Sigmoid colon (tissue), 7 donors: ENCODE measurements around the gene PTH2R. TPM values are rescaled to one million over a fixed set of nuclear protein-coding genes. Genes with fewer than 3 reads are reported as not detected.
"Not testable (repeated sequence)": the region's sequence is repeated elsewhere in the genome, so short reads cannot be mapped to it uniquely, and the experiment has no call there.

Experiments used
- DNase-seq: peaks from one replicate; pipeline ENCODE4 v3.0.0-alpha.2; 2019
- H3K27ac ChIP-seq, 4 donors: fragments of 200-600 bp; sonication (generic); one replicate each; pipeline ENCODE4 v1.5.1; 2016 to 2019; ENCODE audit warnings: mild to moderate bottlenecking in 1 of 4
- H3K27me3 ChIP-seq, 3 donors: fragments of 200-600 bp; sonication (generic); one replicate each; pipeline ENCODE4 v1.5.1; 2019; ENCODE audit warnings: mild to moderate bottlenecking in 1 of 3
- H3K36me3 ChIP-seq, 4 donors: fragments of 200-600 bp; sonication (generic); one replicate each; pipeline ENCODE4 v1.5.1; 2016 to 2019
- H3K4me1 ChIP-seq, 4 donors: fragments of 200-600 bp; sonication (generic); one replicate each; pipeline ENCODE4 v1.5.1; 2017 to 2019
- H3K4me3 ChIP-seq, 4 donors: fragments of 200-600 bp; sonication (generic); one replicate each; pipeline ENCODE4 v1.5.1; 2017 to 2019; ENCODE audit warnings: mild to moderate bottlenecking in 2 of 4, moderate library complexity in 1 of 4
- H3K9me3 ChIP-seq, 4 donors: fragments of 200-600 bp in 3 of 4; sonication (generic) in 3 of 4; one replicate each; pipeline versions ENCODE4 v1.5.1 to v1.6.1; 2013 to 2019
- CTCF ChIP-seq, 4 experiments: fragments of 450-650 bp in 3 of 4; fragments of 200-600 bp in 1 of 4; IDR thresholded peaks; one replicate each; pipeline ENCODE4 v1.5.1; 2016 to 2019; ENCODE audit warnings: antibody characterized with exemption in 4 of 4, mild to moderate bottlenecking in 3 of 4, moderate library complexity in 2 of 4
- EP300 ChIP-seq, 4 donors: sonication (generic); formaldehyde crosslinking; IDR thresholded peaks; one replicate each; pipeline ENCODE4 v1.6.1; 2017; ENCODE audit warnings: antibody characterized with exemption in 4 of 4
- POLR2A ChIP-seq, 2 donors: fragments of 450-650 bp; IDR thresholded peaks; one replicate each; pipeline ENCODE4 v1.6.1; 2016; ENCODE audit warnings: antibody characterized with exemption in 2 of 2, mild to moderate bottlenecking in 2 of 2, moderate library complexity in 2 of 2
- POLR2AphosphoS5 ChIP-seq, 4 donors: sonication (generic); formaldehyde crosslinking; IDR thresholded peaks; one replicate each; pipeline ENCODE4 v1.6.1; 2017; ENCODE audit warnings: antibody characterized with exemption in 4 of 4
- WGBS, 2 donors: extraction: QIAGEN DNeasy Blood & Tissue Kit; methylation state at CpG; one replicate each; pipeline ENCODE4 v1.1.7; 2013; 5-methylcytosine and 5-hydroxymethylcytosine counted together
- intact Hi-C: fragments of 100-400 bp; cut with DNase I; formaldehyde crosslinking; loops from one replicate; pipeline ENCODE4 v1.15.1; 2023
- polyA plus RNA-seq, 3 donors: library from polyadenylated mRNA; stranded (reverse); fragments of 200-250 nt; gene quantifications; one replicate each; pipeline ENCODE4 v1.2.3, GENCODE V29; 2013
- total RNA-seq, 4 donors: library from RNA; depleted of rRNA; stranded (reverse); fragments of >200 nt; gene quantifications; one replicate each; pipeline ENCODE4 v1.1.0, GENCODE V29; 2016
- donor health status: healthy with polysubstance abuse.
- donor health status: Bipolar disorder and iron deficiency.
- donor health status: healthy.

Gene PTH2R
- total and polyA plus RNA-seq, 7 donors: 0.12 to 0.27 TPM; not detected in 5

GRCh38 chr2:208466151-208466919 is 59.7 kb downstream of the PTH2R start:
- no peaks in the 10 kb centered on the region for H3K9me3 ChIP-seq
- TF ChIP-seq POLR2AphosphoS5 (IDR thresholded peaks at IDR 0.05) (no peak), CTCF (IDR thresholded peaks at IDR 0.05) (peak in 1 of 4 experiments; percentile 9)
- no peak overlapping the region for H3K4me3 ChIP-seq
- DNase-seq: no peak
- intact Hi-C loops: no loop called here
- 43 to 50% methylated on average over 6 of the region's 6 CpGs for WGBS, 2 donors
- H3K4me1 ChIP-seq: no peaks in the 10 kb centered on the region
- no peaks in the 10 kb centered on the region for H3K36me3 ChIP-seq
- no peak overlapping the region for H3K27ac ChIP-seq
- H3K27me3 ChIP-seq: no peaks in the 10 kb centered on the region

DNA sequence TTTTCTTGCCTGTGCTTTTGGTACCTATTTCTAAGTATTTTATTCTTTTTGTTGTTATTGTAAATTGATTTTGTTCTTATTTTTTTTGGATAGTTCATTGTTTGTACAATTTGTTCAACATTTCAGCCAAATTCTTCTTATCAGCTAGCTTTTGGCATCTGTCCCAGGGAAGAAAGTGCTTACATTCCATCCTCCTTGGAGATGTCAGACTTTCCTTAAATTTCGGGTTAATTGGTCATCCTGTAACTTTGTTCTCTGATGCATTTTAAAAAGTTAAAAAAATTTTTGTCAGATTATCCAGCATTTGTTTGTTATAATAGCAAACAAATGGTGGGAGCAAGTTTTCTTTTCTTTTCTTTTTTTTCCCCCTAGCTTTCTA is 60.3 kb downstream of the PTH2R start:
- H3K9me3 ChIP-seq: no peaks in the 10 kb centered on the region
- intact Hi-C loops: no loop called here
- no peaks in the 10 kb centered on the region for H3K36me3 ChIP-seq
- H3K27ac ChIP-seq: no peak overlapping the region
- 33 to 64% methylated on average over 1 of the region's 1 CpG for WGBS, 2 donors
- no peak for DNase-seq
- no peak overlapping the region for H3K4me3 ChIP-seq
- TF ChIP-seq POLR2AphosphoS5 (IDR thresholded peaks at IDR 0.05) (no peak), CTCF (IDR thresholded peaks at IDR 0.05) (no peak), EP300 (IDR thresholded peaks at IDR 0.05) (no peak), POLR2A (IDR thresholded peaks at IDR 0.05) (no peak)
- H3K27me3 ChIP-seq: no peaks in the 10 kb centered on the region
- no peaks in the 10 kb centered on the region for H3K4me1 ChIP-seq

DNA sequence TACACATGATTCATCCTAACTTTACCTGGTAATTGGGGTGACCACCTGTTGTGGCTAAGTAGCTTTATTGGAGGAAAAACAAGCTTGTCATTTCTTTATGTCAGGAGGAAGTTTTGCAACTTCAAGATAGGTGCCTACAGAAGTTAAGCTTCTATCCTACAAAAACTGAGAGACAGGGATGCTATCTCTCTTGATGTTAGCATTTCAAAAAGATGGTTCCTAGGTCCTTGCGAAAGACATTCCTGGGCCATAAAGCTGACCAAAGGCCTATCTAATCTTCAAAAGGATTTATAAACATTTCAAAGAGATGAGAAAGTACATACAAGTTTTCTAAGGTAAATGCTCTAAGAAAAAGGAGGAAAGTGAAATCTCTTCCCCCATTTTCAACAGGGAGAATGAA is 61.0 kb downstream of the PTH2R start:
- Histone ChIP-seq H3K9me3 (no peaks in the 10 kb centered on the region), H3K4me1 (no peaks in the 10 kb centered on the region), H3K27me3 (no peaks in the 10 kb centered on the region), H3K27ac (no peak overlapping the region), H3K36me3 (no peaks in the 10 kb centered on the region), H3K4me3 (no peak overlapping the region)
- 77 to 89% methylated on average over 1 of the region's 1 CpG for WGBS, 2 donors
- intact Hi-C loops: no loop called here
- TF ChIP-seq CTCF (IDR thresholded peaks at IDR 0.05) (no peak), EP300 (IDR thresholded peaks at IDR 0.05) (no peak)
- DNase-seq: no peak

DNA sequence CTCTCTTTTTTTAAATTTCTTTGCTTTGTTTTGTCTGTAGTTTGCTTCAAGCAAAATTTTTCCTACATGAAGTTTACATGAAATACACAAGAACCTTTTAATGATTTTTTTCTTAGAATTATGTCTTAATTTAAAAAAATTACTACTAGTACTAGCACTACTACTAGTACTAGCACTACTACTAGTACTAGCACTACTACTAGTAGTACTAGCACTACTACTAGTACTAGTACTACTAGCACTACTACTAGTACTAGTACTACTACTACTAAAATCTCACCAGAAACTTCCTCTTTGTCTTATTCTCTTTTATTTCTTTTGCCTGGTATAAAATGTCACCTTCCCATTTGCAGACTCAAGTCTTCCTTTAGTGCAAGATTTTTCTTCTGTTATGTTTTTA is 71.1 kb downstream of the PTH2R start:
- no peaks in the 10 kb centered on the region for H3K36me3 ChIP-seq
- TF ChIP-seq POLR2AphosphoS5 (IDR thresholded peaks at IDR 0.05) (no peak), CTCF (IDR thresholded peaks at IDR 0.05) (no peak), POLR2A (IDR thresholded peaks at IDR 0.05) (no peak), EP300 (IDR thresholded peaks at IDR 0.05) (no peak)
- no peaks in the 10 kb centered on the region for H3K27me3 ChIP-seq
- no peak overlapping the region for H3K27ac ChIP-seq
- no peak for DNase-seq
- intact Hi-C loops: no loop called here
- no peaks in the 10 kb centered on the region for H3K9me3 ChIP-seq
- H3K4me3 ChIP-seq: no peak overlapping the region
- no peaks in the 10 kb centered on the region for H3K4me1 ChIP-seq

DNA sequence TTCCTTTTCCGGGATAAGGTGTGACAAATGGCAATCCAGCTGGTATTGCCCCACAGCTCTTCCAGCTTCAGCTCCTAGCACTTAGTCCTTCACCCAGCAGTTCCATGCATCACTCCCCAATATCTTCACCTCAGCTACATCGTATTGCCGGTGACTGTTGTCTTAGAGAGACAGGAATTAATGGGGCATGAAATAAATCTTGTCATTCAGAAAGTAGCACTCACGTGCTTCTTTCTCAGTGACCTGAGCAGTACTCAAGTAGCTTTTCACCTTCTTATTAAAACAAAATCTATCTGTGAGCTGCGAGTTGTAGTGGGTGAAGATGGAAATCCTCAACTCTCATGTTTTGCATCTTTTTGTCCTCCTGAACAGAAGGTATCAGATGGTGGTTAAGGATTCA is 72.8 kb downstream of the PTH2R start:
- Histone ChIP-seq H3K9me3 (no peaks in the 10 kb centered on the region), H3K27me3 (no peaks in the 10 kb centered on the region), H3K4me1 (no peaks in the 10 kb centered on the region), H3K27ac (no peak overlapping the region), H3K4me3 (no peak overlapping the region), H3K36me3 (no peaks in the 10 kb centered on the region)
- intact Hi-C loops: no loop called here
- TF ChIP-seq POLR2AphosphoS5 (IDR thresholded peaks at IDR 0.05): no peak
- TF ChIP-seq POLR2A (IDR thresholded peaks at IDR 0.05): no peak
- TF ChIP-seq CTCF (IDR thresholded peaks at IDR 0.05): no peak
- TF ChIP-seq EP300 (IDR thresholded peaks at IDR 0.05): no peak
- WGBS, 2 donors: 85 to 92% methylated on average over 5 of the region's 5 CpGs
- no peak for DNase-seq

GRCh38 chr2:208481945-208482344 is 75.4 kb downstream of the PTH2R start:
- DNase-seq, intact Hi-C loops, H3K36me3 ChIP-seq, H3K4me1 ChIP-seq, H3K9me3 ChIP-seq, H3K4me3 ChIP-seq, H3K27me3 ChIP-seq, H3K27ac ChIP-seq: not testable (repeated sequence)
- 78 to 81% methylated on average over 5 of the region's 5 CpGs for WGBS, 2 donors

- WGBS, 2 donors: 59 to 70% methylated on average over 8 of the region's 8 CpGs
- intact Hi-C loops, H3K27ac ChIP-seq, DNase-seq, H3K9me3 ChIP-seq, H3K4me1 ChIP-seq, H3K27me3 ChIP-seq, H3K36me3 ChIP-seq, H3K4me3 ChIP-seq: not testable (repeated sequence)
Observed at GRCh38 chr2:208482453-208483015, 75.9 kb downstream of the PTH2R start.
